ENCODE data around the gene MAN1C1.

MAN1C1 gene

GRCh38 chr1:25811384-25812082 is 194.9 kb downstream of the MAN1C1 start:
- TF ChIP-seq CTCF (conservative IDR thresholded peaks at IDR 0.05) (no peak), ZFX (IDR thresholded peaks at IDR 0.05) (no peak)
- no peak overlapping the region; the same call in 1 of the 2 replicates for H3K27ac ChIP-seq

- no peak for TF ChIP-seq CTCF (conservative IDR thresholded peaks at IDR 0.05)
- TF ChIP-seq ZFX (IDR thresholded peaks at IDR 0.05), result no peak
- no peak overlapping the region for H3K27ac ChIP-seq
Measured at GRCh38 chr1:25813071-25813733, 196.6 kb downstream of the MAN1C1 start.

- no peak for TF ChIP-seq ZFX (IDR thresholded peaks at IDR 0.05)
- TF ChIP-seq CTCF (conservative IDR thresholded peaks at IDR 0.05), result no peak
- no peak overlapping the region for H3K27ac ChIP-seq
Measured at GRCh38 chr1:25813734-25814471, 197.3 kb downstream of the MAN1C1 start.

GRCh38 chr1:25814549-25815087 is 198.0 kb downstream of the MAN1C1 start:
- H3K27ac ChIP-seq, result no peak overlapping the region
- TF ChIP-seq ZFX (IDR thresholded peaks at IDR 0.05) (no peak), CTCF (conservative IDR thresholded peaks at IDR 0.05) (no peak)

- no peak for TF ChIP-seq CTCF (conservative IDR thresholded peaks at IDR 0.05)
- TF ChIP-seq ZFX (IDR thresholded peaks at IDR 0.05), result no peak
- no peak overlapping the region for H3K27ac ChIP-seq
Measured at GRCh38 chr1:25815208-25816111, 198.9 kb downstream of the MAN1C1 start.

GRCh38 chr1:25816112-25816718 is 199.6 kb downstream of the MAN1C1 start:
- TF ChIP-seq ZFX (IDR thresholded peaks at IDR 0.05), result no peak
- TF ChIP-seq CTCF (conservative IDR thresholded peaks at IDR 0.05), result no peak
- no peak overlapping the region for H3K27ac ChIP-seq

Measured in C4-2B (cell line).